ENCODE data around the gene LMAN2L. TPM values are rescaled to one million over a fixed set of nuclear protein-coding genes. Genes with fewer than 3 reads are reported as not detected.
A peak's percentile ranks its signal among the peaks of the same experiment; 100 is the strongest.

The LMAN2L gene
- total RNA-seq, 1 experiment from 2014 or later, result 24.0 TPM

- H3K27me3 ChIP-seq (replicated peaks; ENCODE audit: insufficient read depth, low read depth, low read length, poor library complexity), result no peaks in the 10 kb centered on the region
- CTCF ChIA-PET, result no interaction called here
- no peaks in the 10 kb centered on the region for H3K36me3 ChIP-seq (ENCODE audit: insufficient read depth, low read length, poor library complexity, severe bottlenecking)
- no peak overlapping the region for H3K4me3 ChIP-seq (ENCODE audit: low read depth, low read length, poor library complexity, severe bottlenecking)
- peaks cover 8% of the 10 kb centered on the region for H3K4me1 ChIP-seq (ENCODE audit: insufficient read depth, low read length, poor library complexity, severe bottlenecking)
- no peaks in the 10 kb centered on the region for H3K9me3 ChIP-seq (ENCODE audit: low read depth, low read length, poor library complexity, severe bottlenecking)
- POLR2A ChIA-PET (ENCODE audit: low non-redundant PET), result interaction anchor here (0.5 kb wide), 1 partner anchor 89 kb away, joined by 4 read pairs; no protein-coding TSS in a partner anchor
- TF ChIP-seq EZH2 (IDR thresholded peaks at IDR 0.05; ENCODE audit: borderline replicate concordance, low read depth, low read length, poor library complexity, severe bottlenecking) (no peak), CTCF (conservative IDR thresholded peaks at IDR 0.05; ENCODE audit: low read depth, low read length) (no peak)
- BruUV-seq (replicated peaks), result no TSS peak
- intact Hi-C loops (cut with micrococcal nuclease; ENCODE audit: unreplicated experiment), result loop anchor here (10.0 kb wide), 1 partner anchor 163 kb away; no protein-coding TSS in a partner anchor
- no peak for DNase-seq (ENCODE audit: low spot score)
- H3K27ac ChIP-seq (ENCODE audit: low read depth, low read length, poor library complexity, severe bottlenecking), result no peak overlapping the region
Observed at GRCh38 chr2:96767135-96767871, 27.4 kb upstream of the LMAN2L start.

GRCh38 chr2:96764253-96764637, 24.4 kb upstream of the LMAN2L start:
- ChIA-PET POLR2A (ENCODE audit: low non-redundant PET) (interaction anchor here (0.6 kb wide), 1 partner anchor 198 kb away, joined by 3 read pairs; no protein-coding TSS in a partner anchor), CTCF (interaction anchor here (0.5 kb wide), 1 partner anchor 20 kb away, joined by 4 read pairs; no protein-coding TSS in a partner anchor)
- intact Hi-C loops (cut with micrococcal nuclease; ENCODE audit: unreplicated experiment), result loop anchor here (5.0 to 10.0 kb wide), 2 partner anchors 127 to 159 kb away; partner anchors contain the start of gene KANSL3
- H3K36me3 ChIP-seq (ENCODE audit: insufficient read depth, low read length, poor library complexity, severe bottlenecking), result no peaks in the 10 kb centered on the region
- H3K9me3 ChIP-seq (ENCODE audit: low read depth, low read length, poor library complexity, severe bottlenecking), result no peaks in the 10 kb centered on the region
- H3K4me3 ChIP-seq (ENCODE audit: low read depth, low read length, poor library complexity, severe bottlenecking), result peak overlapping the region; percentile 58
- no peak for DNase-seq (ENCODE audit: low spot score)
- H3K27ac ChIP-seq (ENCODE audit: low read depth, low read length, poor library complexity, severe bottlenecking), result no peak overlapping the region
- H3K4me1 ChIP-seq (ENCODE audit: insufficient read depth, low read length, poor library complexity, severe bottlenecking), result peaks cover 22% of the 10 kb centered on the region
- no peaks in the 10 kb centered on the region for H3K27me3 ChIP-seq (replicated peaks; ENCODE audit: insufficient read depth, low read depth, low read length, poor library complexity)
- no TSS peak for BruUV-seq (replicated peaks)
- no peak for TF ChIP-seq CTCF (conservative IDR thresholded peaks at IDR 0.05; ENCODE audit: low read depth, low read length)
- no peak for TF ChIP-seq EZH2 (IDR thresholded peaks at IDR 0.05; ENCODE audit: borderline replicate concordance, low read depth, low read length, poor library complexity, severe bottlenecking)

GRCh38 chr2:96763511-96764252, 23.8 kb upstream of the LMAN2L start:
- DNase-seq (ENCODE audit: low spot score), result peak; percentile 54
- Histone ChIP-seq H3K27ac (ENCODE audit: low read depth, low read length, poor library complexity, severe bottlenecking) (peak overlapping the region; percentile 25), H3K4me3 (ENCODE audit: low read depth, low read length, poor library complexity, severe bottlenecking) (peak overlapping the region; percentile 58), H3K4me1 (ENCODE audit: insufficient read depth, low read length, poor library complexity, severe bottlenecking) (peaks cover 22% of the 10 kb centered on the region), H3K27me3 (replicated peaks; ENCODE audit: insufficient read depth, low read depth, low read length, poor library complexity) (no peaks in the 10 kb centered on the region), H3K36me3 (ENCODE audit: insufficient read depth, low read length, poor library complexity, severe bottlenecking) (no peaks in the 10 kb centered on the region), H3K9me3 (ENCODE audit: low read depth, low read length, poor library complexity, severe bottlenecking) (no peaks in the 10 kb centered on the region)
- ChIA-PET POLR2A (ENCODE audit: low non-redundant PET) (interaction anchor here (0.6 kb wide), 1 partner anchor 154 kb away, joined by 3 read pairs; no protein-coding TSS in a partner anchor), CTCF (interaction anchor here (0.6 to 0.7 kb wide), 2 partner anchors 27 to 34 kb away, joined by 3 read pairs; no protein-coding TSS in a partner anchor)
- BruUV-seq (replicated peaks), result no TSS peak
- intact Hi-C loops (cut with micrococcal nuclease; ENCODE audit: unreplicated experiment), result loop anchor here (5.0 to 10.0 kb wide), 2 partner anchors 126 to 159 kb away; partner anchors contain the start of gene KANSL3
- TF ChIP-seq EZH2 (IDR thresholded peaks at IDR 0.05; ENCODE audit: borderline replicate concordance, low read depth, low read length, poor library complexity, severe bottlenecking) (no peak), CTCF (conservative IDR thresholded peaks at IDR 0.05; ENCODE audit: low read depth, low read length) (peak; percentile 70)

Measured in A673 (cell line).